Endodermal cell (in vitro differentiated cells): ENCODE data around the gene RPL12. TPM values are rescaled to one million over a fixed set of nuclear protein-coding genes. Genes with fewer than 3 reads are reported as not detected.

Experiments
- DNase-seq: peaks from one replicate; pipeline ENCODE4 v3.0.0-alpha.2; 2017
- H3K27ac ChIP-seq: 2 replicates; pipeline ENCODE4 v1.5.1; 2013; ENCODE audit warnings: mild to moderate bottlenecking, low read depth, low read length, moderate library complexity
- H3K27me3 ChIP-seq: 2 replicates; pipeline ENCODE4 v1.6.1; 2013; ENCODE audit warnings: mild to moderate bottlenecking, low read length, moderate library complexity; ENCODE audit not compliant: insufficient read depth, control insufficient read depth, poor library complexity, severe bottlenecking
- H3K36me3 ChIP-seq: 2 replicates; pipeline ENCODE4 v1.7.0; 2013; ENCODE audit warnings: mild to moderate bottlenecking, low read length, moderate library complexity; ENCODE audit not compliant: control insufficient read depth, insufficient read depth
- H3K4me1 ChIP-seq: one replicate; pipeline ENCODE4 v1.7.0; 2013; ENCODE audit warnings: low read length; ENCODE audit not compliant: control insufficient read depth, insufficient read depth
- H3K4me3 ChIP-seq: 2 replicates; pipeline ENCODE4 v1.5.1; 2013; ENCODE audit warnings: mild to moderate bottlenecking, low read length, moderate library complexity
- H3K9ac ChIP-seq: 2 replicates; pipeline ENCODE4 v1.6.1; 2013; ENCODE audit warnings: mild to moderate bottlenecking, low read length, moderate library complexity; ENCODE audit not compliant: poor library complexity, severe bottlenecking; ENCODE audit errors: extremely low read depth
- H3K9me3 ChIP-seq: 2 replicates; pipeline ENCODE4 v1.6.1; 2013; ENCODE audit warnings: mild to moderate bottlenecking, low read length, moderate library complexity; ENCODE audit not compliant: control insufficient read depth
- H3K27ac Mint-ChIP-seq: 2 replicates; pipeline ENCODE4 v1.8.0; 2020; ENCODE audit warnings: mixed read lengths
- H3K27me3 Mint-ChIP-seq: 2 replicates; pipeline ENCODE4 v1.8.0; 2021; ENCODE audit warnings: mild to moderate bottlenecking, mixed read lengths; ENCODE audit not compliant: insufficient read depth
- H3K36me3 Mint-ChIP-seq: 2 replicates; pipeline ENCODE4 v1.8.0; 2020; ENCODE audit warnings: low read depth, mixed read lengths
- H3K4me1 Mint-ChIP-seq: 2 replicates; pipeline ENCODE4 v1.8.0; 2020; ENCODE audit warnings: mixed read lengths
- H3K4me3 Mint-ChIP-seq: 2 replicates; pipeline ENCODE4 v1.8.0; 2020; ENCODE audit warnings: mild to moderate bottlenecking, moderate library complexity, mixed read lengths
- H3K9me3 Mint-ChIP-seq: 2 replicates; pipeline ENCODE4 v1.8.0; 2020; ENCODE audit warnings: mild to moderate bottlenecking, mixed read lengths
- CTCF ChIP-seq: fragments of 200-600 bp; sonication (generic); conservative IDR thresholded peaks from 2 replicates; pipeline ENCODE4 v1.5.0; 2021; ENCODE audit warnings: antibody characterized with exemption, mild to moderate bottlenecking
- WGBS, 2 experiments: methylation state at CpG; one replicate each; pipeline versions ENCODE4 v1.1.5 to v1.1.7; 2013; ENCODE audit warnings: missing lambda C conversion rate in 2 of 2, mixed read lengths in 1 of 2; ENCODE audit not compliant: insufficient coverage in 1 of 2, insufficient read length in 1 of 2; 5-methylcytosine and 5-hydroxymethylcytosine counted together
- total RNA-seq, 2 donors: library from RNA; stranded (reverse); fragmentation: NEBNext Ultra II Directional in 1 of 2; extraction: Animal tissue kit (Norgen Biotek cat#: 25700) in 1 of 2; gene quantifications; 2 replicates in 1 of 2; 3 replicates in 1 of 2; pipeline ENCODE4 v1.2.1, GENCODE V29; 2021

The RPL12 gene
- total RNA-seq, 2 donors from 2014 or later, result 1,241 to 1,436 TPM

DNA sequence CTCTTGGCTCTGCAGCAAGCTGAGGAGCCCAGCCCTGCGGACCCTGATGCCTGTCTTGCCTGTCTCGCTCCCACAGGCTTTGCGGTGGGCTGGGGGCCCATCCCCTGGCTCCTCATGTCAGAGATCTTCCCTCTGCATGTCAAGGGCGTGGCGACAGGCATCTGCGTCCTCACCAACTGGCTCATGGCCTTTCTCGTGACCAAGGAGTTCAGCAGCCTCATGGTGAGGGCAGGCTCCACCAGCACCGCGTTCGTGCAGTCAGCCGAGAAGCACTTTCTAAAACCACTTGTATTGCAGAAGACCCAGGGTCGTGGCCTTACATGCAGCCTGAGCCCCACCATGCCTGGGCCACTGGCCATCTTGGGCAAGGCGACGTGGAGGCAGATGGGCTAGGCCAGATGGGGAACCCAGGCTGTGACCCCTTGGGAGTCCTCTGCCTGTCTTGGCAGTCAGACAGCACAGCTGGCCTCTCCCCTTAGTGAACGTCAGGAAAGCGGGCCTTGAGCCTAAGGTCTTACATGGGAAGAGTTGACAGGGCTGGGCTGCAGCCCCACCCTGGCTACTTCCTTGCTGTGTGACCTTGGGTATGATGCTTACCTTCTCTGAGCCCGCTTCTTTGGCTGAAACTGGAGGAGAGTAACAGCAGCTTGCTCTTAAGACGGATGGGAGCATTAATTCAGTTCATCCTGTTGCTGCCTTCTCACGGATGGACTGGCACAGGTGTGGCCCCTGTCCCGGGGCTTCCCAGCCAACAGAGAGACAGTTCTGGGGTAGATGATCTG lies 45.7 kb downstream of the RPL12 start:
- no peak for DNase-seq
- no peaks in the 10 kb centered on the region for H3K27me3 Mint-ChIP-seq
- Histone ChIP-seq H3K4me3 (no peak overlapping the region), H3K27me3 (no peaks in the 10 kb centered on the region), H3K9ac (no peak overlapping the region), H3K36me3 (peaks cover 22% of the 10 kb centered on the region), H3K9me3 (no peaks in the 10 kb centered on the region), H3K27ac (no peak overlapping the region), H3K4me1 (peaks cover 7% of the 10 kb centered on the region)
- H3K27ac Mint-ChIP-seq, result no peak overlapping the region
- TF ChIP-seq CTCF, result no peak
- no peaks in the 10 kb centered on the region for H3K9me3 Mint-ChIP-seq
- H3K36me3 Mint-ChIP-seq, result peaks cover 22% of the 10 kb centered on the region
- H3K4me3 Mint-ChIP-seq, result no peak overlapping the region
- H3K4me1 Mint-ChIP-seq, result peaks cover 3% of the 10 kb centered on the region
- WGBS, 2 experiments, result 92 to 98% methylated on average over 16 to 20 of the region's 20 CpGs

GRCh38 chr9:127404631-127405030 lies 46.6 kb downstream of the RPL12 start:
- Mint-ChIP-seq H3K4me1 (peaks cover 3% of the 10 kb centered on the region), H3K27ac (no peak overlapping the region), H3K36me3 (peaks cover 25% of the 10 kb centered on the region), H3K27me3 (no peaks in the 10 kb centered on the region), H3K4me3 (no peak overlapping the region), H3K9me3 (no peaks in the 10 kb centered on the region)
- Histone ChIP-seq H3K9ac (no peak overlapping the region), H3K36me3 (peaks cover 31% of the 10 kb centered on the region), H3K9me3 (no peaks in the 10 kb centered on the region), H3K4me1 (peaks cover 7% of the 10 kb centered on the region), H3K27ac (no peak overlapping the region), H3K4me3 (no peak overlapping the region), H3K27me3 (no peaks in the 10 kb centered on the region)
- DNase-seq, result no peak
- 95 to 96% methylated on average over 5 to 23 of the region's 23 CpGs for WGBS, 2 experiments
- TF ChIP-seq CTCF, result no peak

GRCh38 chr9:127403507-127404192 lies 47.6 kb downstream of the RPL12 start:
- Histone ChIP-seq H3K36me3 (peaks cover 32% of the 10 kb centered on the region), H3K4me1 (peaks cover 7% of the 10 kb centered on the region), H3K9me3 (no peaks in the 10 kb centered on the region), H3K9ac (no peak overlapping the region), H3K27me3 (no peaks in the 10 kb centered on the region), H3K4me3 (no peak overlapping the region), H3K27ac (no peak overlapping the region)
- Mint-ChIP-seq H3K4me1 (peaks cover 4% of the 10 kb centered on the region), H3K27ac (no peak overlapping the region), H3K36me3 (peaks cover 25% of the 10 kb centered on the region), H3K9me3 (no peaks in the 10 kb centered on the region), H3K27me3 (no peaks in the 10 kb centered on the region), H3K4me3 (no peak overlapping the region)
- WGBS, 2 experiments, result 87 to 96% methylated on average over 15 to 22 of the region's 22 CpGs
- DNase-seq, result no peak
- no peak for TF ChIP-seq CTCF
